ENCODE results near the gene DRC1. TPM values are rescaled to one million over a fixed set of nuclear protein-coding genes. Genes with fewer than 3 reads are reported as not detected.

The DRC1 gene
- polyA plus RNA-seq, 1 of the 3 experiments (the other 2 are of a cell fraction), result 0.18 TPM

DNA sequence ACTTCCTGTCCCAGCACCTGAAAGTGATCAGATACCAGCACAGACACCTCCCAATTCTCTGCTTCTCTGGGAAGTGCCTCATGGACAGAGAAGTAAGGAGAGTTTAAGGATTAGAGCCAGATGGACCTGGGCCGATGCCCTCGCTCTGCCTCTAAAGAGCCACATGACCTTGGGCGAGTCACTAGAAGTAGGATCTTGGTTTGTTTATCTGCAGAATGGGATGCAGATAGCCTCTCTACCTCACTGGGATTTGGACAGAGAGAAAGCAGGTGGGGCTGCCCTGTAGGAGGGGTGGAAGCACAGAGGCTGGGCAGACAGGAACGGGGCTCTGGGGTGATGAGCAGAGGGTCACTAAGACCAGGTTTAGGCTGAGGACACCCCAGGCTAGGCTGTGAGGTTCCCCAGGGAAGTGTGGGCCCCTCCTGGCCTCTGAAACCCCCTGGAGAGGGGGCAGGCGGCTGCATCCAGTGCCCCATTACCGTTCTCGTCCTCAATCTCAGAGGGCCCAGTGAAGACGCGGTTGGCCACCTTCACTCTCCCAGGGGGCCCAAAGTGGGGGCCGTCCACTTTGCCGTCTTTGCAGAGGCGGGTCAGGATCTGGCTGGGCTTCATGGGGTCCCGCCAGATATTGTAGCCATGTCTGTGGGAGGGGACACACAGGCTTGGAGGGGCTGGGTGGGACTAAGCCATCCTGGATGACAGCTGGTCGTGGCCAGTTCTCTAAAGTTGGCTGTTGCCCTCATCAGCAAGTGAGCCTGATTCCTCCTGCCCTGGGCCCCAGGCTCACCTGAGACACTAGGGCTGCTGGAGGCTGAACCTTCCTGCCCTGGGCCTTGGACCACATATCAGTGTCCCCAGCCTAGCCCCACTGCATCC is 62.9 kb downstream of the DRC1 start:
- Histone ChIP-seq H3K36me3 (replicated peaks in 1 of 2; ENCODE audit: control insufficient read depth in 1 of 2, insufficient read depth in 2 of 2, low read length in 1 of 2) (no peaks in the 10 kb centered on the region), H3K79me2 (ENCODE audit: insufficient read depth) (no peaks in the 10 kb centered on the region), H3K27ac (ENCODE audit: low read depth in 2 of 2, low read length in 1 of 2) (no peak overlapping the region), H3K9me3 (no peaks in the 10 kb centered on the region), H3K9me2 (no peaks in the 10 kb centered on the region), H4K20me1 (ENCODE audit: insufficient read depth) (no peaks in the 10 kb centered on the region), H3K4me1 (ENCODE audit: control insufficient read depth in 1 of 2, insufficient read depth in 2 of 2, low read depth in 1 of 2, low read length in 1 of 2) (peaks cover 0 to 5% of the 10 kb centered on the region in 2 experiments; a peak in 1 of 4 replicates), H3K27me3 (ENCODE audit: insufficient read depth) (no peaks in the 10 kb centered on the region), H3K9ac (no peak overlapping the region), H3F3A (replicated peaks; ENCODE audit: insufficient read depth) (no peaks in the 10 kb centered on the region), H3K4me2 (no peak overlapping the region), H2AFZ (ENCODE audit: low read depth) (no peak overlapping the region), H3K4me3 (ENCODE audit: low read depth in 2 of 2, low read length in 1 of 2) (no peak overlapping the region)
- DNase-seq, result peak; percentile 26
- WGBS (ENCODE audit: low lambda C conversion rate), result 83% methylated on average over 10 of the region's 14 CpGs
- POLR2A ChIA-PET, result no interaction called here
- CTCF ChIA-PET, result interaction anchor here (1.5 kb wide), 1 partner anchor 113 kb away, joined by 8 read pairs; no protein-coding TSS in a partner anchor
- TF ChIP-seq RXRA (IDR thresholded peaks at IDR 0.05; ENCODE audit: borderline replicate concordance, low read depth), result no peak

DNA sequence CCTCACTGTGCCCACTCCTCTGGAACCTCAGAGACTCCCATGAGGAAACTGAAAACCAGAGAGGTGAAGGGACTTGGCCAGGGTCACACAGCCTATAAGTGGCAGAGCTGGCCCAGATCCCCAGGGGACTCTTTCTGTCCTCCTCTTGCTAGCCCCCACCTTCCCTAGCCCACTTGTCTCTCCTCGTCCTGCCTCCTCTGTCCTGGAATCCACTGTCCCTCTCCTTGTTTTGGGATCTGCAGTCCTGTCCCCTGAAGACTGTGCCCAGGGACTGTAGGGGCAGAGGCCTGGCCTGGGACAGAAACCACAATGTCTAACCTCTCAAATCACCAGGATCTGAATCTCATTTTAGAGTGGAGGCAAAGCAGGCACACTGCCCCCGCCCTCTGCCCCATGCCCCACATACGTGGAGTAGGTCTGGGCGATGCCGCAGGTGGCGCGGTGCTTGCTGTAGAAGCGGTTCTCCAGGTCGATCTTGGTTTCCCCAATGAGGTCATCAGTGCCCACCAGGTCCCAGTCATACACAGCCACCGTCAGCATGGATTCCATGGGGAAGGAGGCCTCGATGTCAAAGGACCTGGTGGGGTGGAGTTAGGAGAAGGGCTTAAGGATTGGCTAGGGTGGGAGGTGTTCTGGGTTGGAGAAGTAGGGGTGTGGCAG is 63.7 kb downstream of the DRC1 start:
- POLR2A ChIA-PET, result no interaction called here
- H3K27me3 ChIP-seq (ENCODE audit: insufficient read depth), result no peaks in the 10 kb centered on the region
- H3K4me2 ChIP-seq, result no peak overlapping the region
- H3K36me3 ChIP-seq (replicated peaks in 1 of 2; ENCODE audit: control insufficient read depth in 1 of 2, insufficient read depth in 2 of 2, low read length in 1 of 2), result no peaks in the 10 kb centered on the region
- no peak for TF ChIP-seq GATA2 (CRISPR knock-in tag; IDR thresholded peaks at IDR 0.05)
- TF ChIP-seq EZH2phosphoT487 (IDR thresholded peaks at IDR 0.05; ENCODE audit: borderline replicate concordance, low read depth), result no peak
- TF ChIP-seq, protein P1, sequence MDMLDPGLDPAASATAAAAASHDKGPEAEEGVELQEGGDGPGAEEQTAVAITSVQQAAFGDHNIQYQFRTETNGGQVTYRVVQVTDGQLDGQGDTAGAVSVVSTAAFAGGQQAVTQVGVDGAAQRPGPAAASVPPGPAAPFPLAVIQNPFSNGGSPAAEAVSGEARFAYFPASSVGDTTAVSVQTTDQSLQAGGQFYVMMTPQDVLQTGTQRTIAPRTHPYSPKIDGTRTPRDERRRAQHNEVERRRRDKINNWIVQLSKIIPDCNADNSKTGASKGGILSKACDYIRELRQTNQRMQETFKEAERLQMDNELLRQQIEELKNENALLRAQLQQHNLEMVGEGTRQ (IDR thresholded peaks at IDR 0.05; ENCODE audit: borderline replicate concordance, low read depth, low read length), result no peak
- TF ChIP-seq CHD2 (IDR thresholded peaks at IDR 0.05; ENCODE audit: low read length, partially characterized antibody), result no peak
- TF ChIP-seq REST (IDR thresholded peaks at IDR 0.05; ENCODE audit: low read depth, low read length), result no peak
- TF ChIP-seq MEF2A (IDR thresholded peaks at IDR 0.05; ENCODE audit: borderline replicate concordance, low read depth), result no peak
- no peak for TF ChIP-seq RCOR1 (IDR thresholded peaks at IDR 0.05; ENCODE audit: low read length)
- TF ChIP-seq CTCF (IDR thresholded peaks at IDR 0.05), result no peak
- TF ChIP-seq, protein P2, sequence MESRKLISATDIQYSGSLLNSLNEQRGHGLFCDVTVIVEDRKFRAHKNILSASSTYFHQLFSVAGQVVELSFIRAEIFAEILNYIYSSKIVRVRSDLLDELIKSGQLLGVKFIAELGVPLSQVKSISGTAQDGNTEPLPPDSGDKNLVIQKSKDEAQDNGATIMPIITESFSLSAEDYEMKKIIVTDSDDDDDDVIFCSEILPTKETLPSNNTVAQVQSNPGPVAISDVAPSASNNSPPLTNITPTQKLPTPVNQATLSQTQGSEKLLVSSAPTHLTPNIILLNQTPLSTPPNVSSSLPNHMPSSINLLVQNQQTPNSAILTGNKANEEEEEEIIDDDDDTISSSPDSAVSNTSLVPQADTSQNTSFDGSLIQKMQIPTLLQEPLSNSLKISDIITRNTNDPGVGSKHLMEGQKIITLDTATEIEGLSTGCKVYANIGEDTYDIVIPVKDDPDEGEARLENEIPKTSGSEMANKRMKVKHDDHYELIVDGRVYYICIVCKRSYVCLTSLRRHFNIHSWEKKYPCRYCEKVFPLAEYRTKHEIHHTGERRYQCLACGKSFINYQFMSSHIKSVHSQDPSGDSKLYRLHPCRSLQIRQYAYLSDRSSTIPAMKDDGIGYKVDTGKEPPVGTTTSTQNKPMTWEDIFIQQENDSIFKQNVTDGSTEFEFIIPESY (IDR thresholded peaks at IDR 0.05; ENCODE audit: borderline replicate concordance, low read depth), result no peak
- no peak for TF ChIP-seq TAF1 (IDR thresholded peaks at IDR 0.05; ENCODE audit: borderline replicate concordance, low read depth, low read length)
- no peak for TF ChIP-seq TCF12 (IDR thresholded peaks at IDR 0.05)
- TF ChIP-seq POLR2AphosphoS5 (IDR thresholded peaks at IDR 0.05; ENCODE audit: low read depth, low read length), result no peak
- TF ChIP-seq MXI1 (IDR thresholded peaks at IDR 0.05; ENCODE audit: low read depth, low read length), result no peak
- TF ChIP-seq NFIC (IDR thresholded peaks at IDR 0.05; ENCODE audit: borderline replicate concordance), result no peak
- no peaks in the 10 kb centered on the region for H3K79me2 ChIP-seq (ENCODE audit: insufficient read depth)
- no peak overlapping the region for H3K9ac ChIP-seq
- 85% methylated on average over 11 of the region's 11 CpGs for WGBS (ENCODE audit: low lambda C conversion rate)
- H2AFZ ChIP-seq (ENCODE audit: low read depth), result no peak overlapping the region
- H4K20me1 ChIP-seq (ENCODE audit: insufficient read depth), result no peaks in the 10 kb centered on the region
- no peak overlapping the region for H3K27ac ChIP-seq (ENCODE audit: low read depth in 2 of 2, low read length in 1 of 2)
- H3K4me3 ChIP-seq (ENCODE audit: low read depth in 2 of 2, low read length in 1 of 2), result no peak overlapping the region
- H3K9me2 ChIP-seq, result no peaks in the 10 kb centered on the region
- no peaks in the 10 kb centered on the region for H3K9me3 ChIP-seq
- DNase-seq, result no peak
- H3F3A ChIP-seq (replicated peaks; ENCODE audit: insufficient read depth), result no peaks in the 10 kb centered on the region
- H3K4me1 ChIP-seq (ENCODE audit: control insufficient read depth in 1 of 2, insufficient read depth in 2 of 2, low read depth in 1 of 2, low read length in 1 of 2), result peaks cover 0 to 5% of the 10 kb centered on the region in 2 experiments; a peak in 1 of 4 replicates
- CTCF ChIA-PET, result interaction anchor here (1.1 kb wide), 1 partner anchor 12 kb away, joined by 4 read pairs; the partner anchor contains the start of gene OTOF

All from SK-N-SH (cell line).